Activated T-helper 1 cell treated with Interleukin-2 at 50 U/mL for 16 hours (primary cell): ENCODE measurements around the gene SH3RF1.

ENCODE experiments used
- DNase-seq: peaks from one replicate; pipeline ENCODE4 v3.0.0-alpha.2; 2020; ENCODE audit warnings: low read depth

SH3RF1 gene

DNA sequence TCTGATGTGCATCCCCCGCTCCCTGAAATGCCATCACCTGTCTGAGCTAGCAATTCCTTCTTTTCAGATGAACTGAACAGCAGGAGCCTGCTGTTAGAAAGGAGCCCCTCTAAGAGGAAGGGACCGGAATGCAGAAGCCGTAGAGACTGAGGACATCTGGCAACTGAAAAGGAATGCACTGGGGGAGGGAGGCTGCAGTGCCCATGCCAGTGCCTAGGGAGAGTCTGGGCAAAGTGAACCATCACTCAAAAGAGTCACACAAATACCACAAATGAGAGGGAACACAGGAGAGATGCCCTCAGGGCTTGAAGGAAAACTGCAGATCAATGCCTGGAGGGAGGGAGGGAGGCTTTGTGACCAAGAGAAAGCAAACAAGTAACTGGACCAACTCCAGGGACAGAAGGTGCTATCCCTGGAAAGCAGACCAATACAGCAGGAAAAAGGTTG is 166.8 kb downstream of the SH3RF1 start:
- DNase-seq, result no peak

DNA sequence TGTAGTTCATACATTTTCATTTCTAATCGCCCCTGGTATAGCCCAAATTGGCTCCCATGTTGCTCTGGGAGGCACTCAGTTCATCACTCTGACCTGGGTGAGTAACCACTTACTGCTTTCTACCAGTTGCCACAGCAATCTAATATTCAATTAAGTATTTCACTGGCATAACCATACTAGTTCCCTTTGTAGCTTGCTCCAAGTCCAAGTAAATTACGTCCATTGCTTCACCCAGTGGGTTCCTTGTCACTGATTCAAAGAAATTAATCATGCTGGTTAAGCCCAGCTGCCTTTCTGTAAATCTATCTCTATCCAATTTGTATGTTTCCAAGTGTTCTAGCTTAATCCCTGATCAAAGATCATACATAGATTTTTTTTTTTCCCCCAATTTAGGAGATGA is 168.7 kb downstream of the SH3RF1 start:
- DNase-seq, result no peak

DNA sequence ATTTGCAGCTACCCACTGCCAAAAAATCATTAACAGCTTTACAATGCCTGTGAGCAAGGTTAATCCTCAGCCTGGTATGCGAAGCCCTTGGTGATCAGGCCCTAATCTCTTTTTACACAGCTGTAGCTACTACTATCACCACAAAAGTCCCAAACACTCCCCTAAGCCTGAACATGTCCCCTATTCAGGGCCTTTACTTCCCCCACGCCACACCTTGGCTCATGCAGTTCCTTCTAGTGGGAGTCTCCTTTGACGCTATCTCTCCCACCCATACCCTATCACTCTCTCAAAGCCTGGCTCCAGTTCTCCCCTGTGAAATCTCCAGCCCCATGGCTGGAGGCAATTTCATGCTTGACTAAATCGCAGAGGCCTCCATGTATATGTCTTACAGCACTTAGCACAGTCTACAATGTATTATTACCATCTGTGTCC is 170.1 kb downstream of the SH3RF1 start:
- DNase-seq, result no peak

DNA sequence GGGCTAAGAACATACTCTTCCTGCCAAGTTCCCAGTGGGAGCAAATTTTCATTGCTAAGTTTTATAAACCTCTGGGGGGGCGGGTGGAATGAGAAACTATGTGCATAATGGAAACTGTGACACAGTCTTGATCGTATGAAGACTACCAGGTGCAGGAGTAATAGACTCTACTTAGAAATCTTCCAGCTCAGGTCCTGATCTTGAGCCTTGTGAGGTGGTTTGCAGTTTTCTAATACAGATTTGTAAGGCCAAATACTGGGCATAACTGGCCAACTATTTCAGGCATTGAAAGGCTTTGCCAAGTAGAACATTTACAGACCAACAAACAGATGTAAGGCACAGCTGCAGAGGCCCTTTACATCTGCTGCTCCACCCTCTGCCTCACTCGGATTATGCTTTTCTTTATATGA is 171.0 kb downstream of the SH3RF1 start:
- no peak for DNase-seq

DNA sequence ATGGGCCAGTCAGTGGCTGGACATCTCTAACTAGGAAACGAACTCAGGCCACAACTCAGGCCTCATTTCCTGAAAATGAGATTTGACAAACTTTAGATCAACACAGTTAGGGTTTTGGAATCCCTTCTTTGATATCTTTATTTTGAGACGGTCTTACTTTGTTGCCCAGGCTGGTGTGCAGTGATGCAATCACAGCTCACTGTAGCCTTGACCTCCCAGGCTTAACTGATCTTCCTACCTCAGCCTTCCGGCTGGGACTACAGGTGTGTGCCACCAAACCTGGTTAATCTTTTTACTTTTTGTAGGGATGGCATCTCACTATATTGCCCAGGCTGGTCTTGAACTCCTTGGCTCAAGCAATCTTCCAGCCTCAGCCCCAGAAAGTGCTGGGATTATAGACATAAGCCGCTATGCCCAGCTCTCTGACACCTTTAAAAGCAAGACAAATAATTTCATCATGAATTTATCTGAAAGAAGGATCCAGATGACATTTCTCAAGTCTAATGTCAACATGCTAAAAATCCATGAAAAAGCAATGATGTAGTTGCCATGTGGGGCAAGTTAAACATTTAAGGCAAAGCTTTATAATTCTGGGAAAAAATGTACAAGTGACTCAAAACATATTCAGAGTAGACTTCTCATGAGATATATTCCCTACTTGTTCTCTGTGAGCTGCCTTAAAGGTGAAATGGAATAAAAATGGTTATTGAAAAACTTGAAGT is 171.6 kb downstream of the SH3RF1 start:
- DNase-seq, result no peak

DNA sequence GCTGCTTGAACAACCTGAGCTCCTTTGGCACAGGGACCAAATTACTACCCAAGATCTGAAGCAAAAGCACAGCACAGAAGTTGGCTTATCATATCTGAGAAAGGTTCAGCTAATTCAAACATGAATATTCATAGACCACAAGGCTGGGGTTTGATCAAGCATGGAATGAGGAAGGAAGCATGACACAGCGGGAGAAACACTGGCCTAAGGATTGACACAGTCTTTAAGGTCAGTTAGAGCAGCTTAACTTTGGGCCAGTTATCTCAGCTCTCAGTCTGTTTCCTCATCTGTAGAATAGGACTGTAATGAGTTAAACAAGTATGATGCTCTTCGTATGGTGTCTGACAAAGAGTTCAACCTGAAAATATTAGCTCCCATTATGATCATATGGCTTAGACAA is 172.2 kb downstream of the SH3RF1 start:
- no peak for DNase-seq

DNA sequence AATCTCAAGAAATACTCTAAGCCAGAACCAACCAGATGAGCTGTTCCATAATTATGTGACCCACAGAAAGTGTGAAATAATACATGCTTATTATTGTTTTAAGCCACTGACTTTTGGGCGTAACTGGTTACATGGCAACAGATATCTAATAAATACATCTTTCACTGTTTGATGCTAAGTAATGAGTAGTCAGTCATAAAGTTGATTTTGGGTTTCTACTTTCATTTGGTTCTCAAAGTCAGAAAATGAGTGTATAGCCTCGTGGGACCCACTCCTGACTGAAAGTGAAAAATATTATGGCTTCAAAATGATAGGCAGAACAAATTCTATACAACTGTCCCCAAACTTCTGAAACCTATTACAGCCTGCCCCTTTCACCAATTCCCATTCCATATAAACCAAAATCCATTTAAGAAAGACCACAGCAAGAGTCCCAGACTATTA is 172.7 kb downstream of the SH3RF1 start:
- no peak for DNase-seq

DNA sequence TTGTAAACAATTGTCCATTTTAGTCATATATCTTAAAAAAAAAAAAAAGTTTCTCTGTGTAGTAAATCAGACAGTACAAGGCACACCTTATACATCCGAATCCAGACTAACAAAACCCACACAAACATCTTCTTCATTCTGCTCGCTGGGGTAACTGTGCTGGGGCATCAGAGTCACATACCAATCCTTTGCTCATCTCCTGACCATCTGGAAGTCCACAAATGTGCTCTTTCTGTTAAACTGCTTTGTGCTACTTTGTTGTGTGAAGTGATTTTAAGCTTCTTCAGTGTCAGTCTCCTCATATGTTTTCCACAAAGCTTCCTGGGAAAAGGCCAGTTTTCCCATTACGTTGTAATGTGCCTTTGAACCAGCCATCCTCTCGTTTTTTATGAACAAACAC is 174.5 kb downstream of the SH3RF1 start:
- DNase-seq, result no peak

DNA sequence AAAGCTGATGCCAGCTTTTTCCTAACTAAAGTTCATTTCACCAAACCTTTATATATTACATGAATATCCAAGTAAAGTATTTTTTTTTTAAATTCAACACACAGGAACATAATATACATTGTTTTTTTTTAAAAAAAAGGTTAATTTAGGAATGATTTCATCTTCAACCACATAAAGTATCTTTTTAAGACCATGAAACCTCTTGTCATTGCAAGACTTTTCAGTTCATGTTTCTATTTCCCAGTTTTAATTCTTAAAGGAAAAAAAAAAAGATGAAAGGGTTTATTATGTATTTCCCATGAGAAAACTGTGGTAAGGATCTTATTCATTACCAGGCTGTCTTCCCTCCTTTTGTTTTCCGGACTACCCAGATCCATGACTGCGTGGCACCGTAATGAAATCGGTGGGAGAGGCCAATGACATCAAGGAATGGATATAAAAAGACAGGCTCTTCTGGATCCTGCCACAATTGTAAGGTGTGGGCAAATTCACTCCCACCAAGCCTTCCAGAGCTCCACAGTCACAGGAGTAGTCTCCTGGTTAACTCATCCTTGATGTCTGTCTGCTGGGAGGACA is 176.0 kb downstream of the SH3RF1 start:
- DNase-seq, result no peak

DNA sequence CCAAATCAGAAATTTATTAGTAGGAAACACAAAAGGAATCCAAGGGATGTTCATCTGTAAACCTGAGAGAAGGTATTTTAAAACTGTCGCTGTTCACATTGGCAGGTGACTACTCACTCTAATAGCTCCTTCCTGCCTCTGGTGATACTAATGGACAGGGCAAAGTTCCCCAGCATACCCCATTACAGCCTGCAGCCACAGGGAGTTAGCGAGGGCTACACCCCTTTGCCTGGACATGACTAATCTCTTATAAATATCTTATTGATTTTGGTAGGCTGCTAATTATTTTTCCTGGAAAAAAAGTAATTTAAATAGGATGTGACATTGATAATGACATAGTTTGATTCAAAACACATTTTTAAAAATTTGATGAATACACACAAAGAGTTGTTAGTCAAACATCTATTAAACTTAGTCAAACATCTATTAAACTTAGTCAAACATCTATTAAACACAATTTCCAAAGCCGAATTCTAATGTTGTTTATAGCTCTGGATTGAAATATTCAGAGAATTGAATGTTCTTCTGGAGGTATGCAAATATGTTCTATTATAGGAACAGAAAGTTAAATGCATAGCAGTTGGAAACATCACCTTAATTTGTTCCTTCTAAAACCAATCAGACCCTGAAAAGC is 177.8 kb downstream of the SH3RF1 start:
- no peak for DNase-seq

DNA sequence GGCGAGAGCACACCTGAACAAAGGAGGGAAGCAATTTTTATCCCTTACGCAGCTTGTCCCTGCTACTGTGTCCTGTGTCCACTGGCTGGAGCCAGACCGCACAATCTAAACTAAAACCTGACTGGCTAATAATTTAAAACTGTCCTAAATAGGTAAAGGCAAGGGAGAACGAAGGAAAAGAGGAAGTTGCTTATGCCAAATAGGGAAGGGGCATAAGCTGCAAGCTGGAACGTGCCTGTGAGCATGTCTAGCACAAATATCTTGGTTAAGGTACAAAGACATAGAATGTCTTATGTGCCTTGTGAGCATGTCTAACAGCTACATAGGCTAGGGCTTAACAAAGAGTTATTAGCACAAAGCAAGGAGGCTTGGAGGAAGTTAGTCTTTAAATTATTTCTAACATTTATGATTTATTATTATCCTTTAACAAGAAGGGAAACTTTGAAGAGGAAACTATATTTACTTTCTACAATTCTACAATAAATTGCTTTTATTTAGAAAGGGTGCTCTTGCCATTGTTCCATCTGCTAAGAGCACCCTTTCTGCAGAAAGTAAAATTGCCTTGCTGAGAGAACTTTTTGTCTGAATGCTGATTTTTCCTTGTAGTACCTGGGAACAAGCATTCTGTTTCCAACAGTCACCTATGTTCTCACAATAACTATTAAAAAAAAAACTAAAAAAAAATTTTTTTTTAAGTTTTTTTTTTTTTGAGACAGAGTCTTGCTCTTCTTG is 180.1 kb downstream of the SH3RF1 start:
- no peak for DNase-seq

DNA sequence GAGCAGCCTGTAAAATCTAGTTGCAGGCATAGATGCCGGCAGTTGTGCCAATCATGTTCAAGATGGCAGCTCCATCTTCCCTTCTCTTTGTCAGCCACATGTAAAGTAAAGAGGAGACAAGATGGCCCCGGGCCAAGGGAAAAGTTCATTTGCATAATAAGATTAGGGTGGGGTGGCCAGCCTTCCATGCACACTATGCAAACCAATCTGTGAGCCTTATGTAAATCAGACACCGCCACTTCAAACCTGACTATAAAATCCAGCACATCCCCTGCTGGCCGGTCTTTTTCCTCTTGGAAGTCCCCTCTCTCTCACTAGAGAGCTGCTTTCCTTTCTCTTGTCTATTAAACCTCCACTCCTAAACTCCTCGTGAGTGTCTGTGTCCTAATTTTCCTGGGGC is 181.8 kb downstream of the SH3RF1 start:
- DNase-seq, result no peak

DNA sequence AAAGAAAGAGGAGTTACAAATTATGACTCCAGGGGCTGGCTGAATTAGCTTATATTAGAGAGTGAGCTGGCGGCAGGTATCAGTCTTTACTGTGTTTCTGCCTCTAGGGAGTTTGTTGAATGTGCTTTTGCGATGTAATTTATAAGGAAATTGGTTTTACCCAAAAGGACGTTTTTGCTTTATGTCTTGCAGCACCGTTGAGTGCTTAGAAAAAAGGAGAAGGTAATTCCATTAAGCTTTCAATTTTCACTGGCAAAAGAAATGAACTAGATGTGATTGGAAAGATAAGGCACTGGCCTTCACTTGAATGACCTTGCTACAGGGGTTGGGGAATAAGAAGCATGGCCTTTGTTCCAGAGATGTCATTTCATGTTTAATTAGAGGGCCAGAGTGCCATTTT is 185.8 kb downstream of the SH3RF1 start:
- DNase-seq, result no peak

DNA sequence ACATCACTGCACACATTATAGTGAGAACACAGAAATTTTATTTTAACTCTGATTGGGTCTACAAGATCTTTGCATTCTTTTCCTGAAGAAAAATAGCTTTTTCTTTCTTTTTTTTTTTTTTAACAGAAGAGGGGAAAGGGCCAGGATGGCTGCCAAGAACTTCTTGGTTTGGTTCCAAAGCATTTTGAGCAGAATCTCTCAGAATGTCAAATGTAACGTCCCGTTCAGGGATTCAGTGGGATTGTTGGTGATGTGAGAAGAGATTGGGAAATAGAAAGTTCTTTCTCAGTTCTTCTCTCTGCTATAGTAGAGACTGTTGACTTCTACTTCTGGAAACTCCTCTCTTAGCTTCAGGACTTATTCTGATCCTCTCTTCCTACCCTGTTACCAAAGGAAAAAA is 189.8 kb downstream of the SH3RF1 start:
- no peak for DNase-seq

DNA sequence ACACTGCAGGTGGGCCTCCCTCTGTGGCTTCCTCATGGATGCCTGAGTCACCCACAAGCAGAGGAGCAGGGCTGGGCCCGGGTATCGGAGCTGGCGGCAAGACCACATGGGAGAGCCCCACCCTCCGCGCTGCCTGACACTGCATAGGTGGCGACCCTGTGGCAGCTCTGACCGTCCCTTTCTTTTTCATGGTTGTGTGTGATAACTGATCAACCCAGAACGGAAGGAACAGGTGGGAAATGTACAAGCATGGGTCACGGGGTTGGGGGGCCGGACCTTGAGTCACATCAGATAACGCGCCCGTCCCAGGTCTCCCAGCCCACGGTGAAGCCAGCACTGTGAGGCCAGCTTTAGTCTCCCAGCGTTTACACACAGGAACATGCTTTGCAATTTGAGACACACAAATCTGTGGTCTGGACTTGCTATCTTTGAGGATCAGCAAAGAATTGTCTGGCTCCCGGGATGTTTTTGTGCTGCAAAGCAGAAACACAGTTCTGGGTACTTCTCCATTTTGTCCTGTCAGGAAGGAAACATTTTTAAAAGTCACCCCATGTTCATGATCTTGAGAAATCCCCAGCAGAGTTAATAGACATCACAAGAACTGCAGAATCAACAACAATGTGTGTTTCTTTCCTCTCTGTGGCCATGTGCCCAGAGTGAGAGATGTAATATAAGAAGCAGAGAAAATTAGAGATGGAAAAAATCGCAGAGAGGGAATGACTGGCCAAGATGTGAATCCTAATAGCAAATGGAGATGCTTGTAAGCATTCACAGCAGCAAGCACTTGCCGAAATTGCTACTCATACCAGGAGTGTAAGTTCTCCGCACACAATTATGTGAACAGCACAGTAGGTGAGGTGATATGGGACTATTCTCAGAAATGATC is 190.6 kb downstream of the SH3RF1 start:
- no peak for DNase-seq

DNA sequence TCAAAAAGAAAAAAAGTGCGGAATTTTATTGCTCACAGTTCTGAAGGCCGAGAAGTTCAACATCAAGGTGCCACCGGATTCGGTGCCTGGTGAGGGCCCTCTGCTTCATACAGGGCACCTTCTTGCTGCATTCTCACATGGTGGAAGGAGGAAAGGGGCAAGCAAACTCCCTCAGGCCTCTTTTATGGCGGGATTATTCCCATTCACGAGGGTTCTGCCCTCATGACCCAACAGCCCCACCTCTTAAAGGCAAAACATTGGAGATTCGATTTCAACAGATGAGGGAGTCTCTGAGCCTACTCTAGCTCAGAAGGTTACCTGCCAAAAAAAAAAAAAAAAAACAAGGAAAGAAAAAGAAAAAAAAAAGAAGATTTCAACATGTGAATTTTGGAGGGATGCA is 196.6 kb downstream of the SH3RF1 start:
- DNase-seq, result no peak

DNA sequence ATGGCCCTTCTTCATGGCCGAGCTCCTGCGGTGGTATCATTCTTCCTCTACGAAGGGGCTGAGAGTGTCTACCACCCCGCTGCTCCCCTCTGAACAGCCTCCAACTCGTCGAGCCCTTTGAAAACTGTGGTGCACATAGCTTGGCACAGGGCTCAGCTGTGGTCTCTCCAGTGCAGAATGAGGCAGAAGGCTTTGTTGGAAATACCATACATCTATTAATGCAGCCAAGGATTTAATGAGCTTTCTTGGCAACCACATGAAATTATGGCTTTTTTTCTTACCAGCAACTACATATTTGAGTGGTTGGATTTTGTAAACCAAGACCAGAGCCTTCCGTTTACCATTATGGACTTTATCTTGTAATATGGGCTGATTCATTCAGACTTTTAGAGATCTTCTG is 199.0 kb downstream of the SH3RF1 start:
- DNase-seq, result no peak

DNA sequence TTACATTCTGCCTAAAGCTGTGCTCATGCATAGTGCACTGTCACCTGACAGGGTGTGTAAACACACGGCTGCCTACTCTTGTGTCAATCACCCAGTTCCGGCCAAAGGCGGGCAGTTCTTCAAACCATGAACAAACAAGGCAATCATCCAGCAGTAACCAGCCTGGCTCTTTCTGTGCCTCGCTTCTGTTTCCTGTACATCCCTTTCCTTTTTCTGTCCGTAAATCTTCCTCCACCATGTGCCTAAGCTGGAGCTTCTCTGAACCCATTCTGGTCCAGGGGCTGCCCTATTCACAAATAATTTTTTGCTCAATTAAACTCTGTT is 199.9 kb downstream of the SH3RF1 start:
- no peak for DNase-seq

DNA sequence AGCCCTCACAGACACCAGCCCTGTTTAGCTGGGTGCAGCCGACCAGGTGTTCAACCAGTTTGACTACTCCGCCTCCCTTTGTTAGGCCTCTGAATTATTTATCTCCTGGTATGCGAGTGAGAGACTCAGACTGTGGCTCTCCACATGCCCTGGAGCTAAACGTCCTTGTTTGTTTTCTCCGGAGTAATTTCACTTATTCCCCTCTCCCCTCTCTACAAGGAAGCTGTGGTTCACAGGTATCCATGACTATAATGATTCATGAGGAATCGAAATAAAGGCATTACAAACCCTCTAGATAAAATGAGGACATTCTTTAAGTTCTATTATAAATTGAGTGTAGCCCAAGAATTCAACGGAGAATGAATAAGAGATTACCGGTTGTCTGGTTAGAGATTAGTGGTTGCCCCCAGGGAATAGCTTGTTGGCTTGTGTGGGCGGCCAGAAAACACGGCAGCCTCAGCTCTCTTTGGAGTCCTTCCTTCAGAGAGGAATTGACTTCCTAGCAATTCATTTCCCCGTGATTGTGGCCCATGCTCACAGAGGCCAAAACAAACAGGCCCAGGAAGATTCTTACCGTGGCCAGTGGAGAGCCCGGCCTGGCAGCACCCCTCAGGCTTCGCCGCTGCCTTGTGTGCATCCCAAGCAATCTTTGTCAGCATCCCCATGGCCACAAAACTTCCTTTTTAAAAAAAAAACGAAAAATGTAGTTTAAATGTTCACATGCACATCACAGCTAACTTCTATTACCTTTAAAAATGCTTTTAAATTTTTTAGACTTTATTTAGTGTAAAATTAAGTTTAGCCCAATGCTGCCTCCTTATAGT is 200.5 kb downstream of the SH3RF1 start:
- no peak for DNase-seq

DNA sequence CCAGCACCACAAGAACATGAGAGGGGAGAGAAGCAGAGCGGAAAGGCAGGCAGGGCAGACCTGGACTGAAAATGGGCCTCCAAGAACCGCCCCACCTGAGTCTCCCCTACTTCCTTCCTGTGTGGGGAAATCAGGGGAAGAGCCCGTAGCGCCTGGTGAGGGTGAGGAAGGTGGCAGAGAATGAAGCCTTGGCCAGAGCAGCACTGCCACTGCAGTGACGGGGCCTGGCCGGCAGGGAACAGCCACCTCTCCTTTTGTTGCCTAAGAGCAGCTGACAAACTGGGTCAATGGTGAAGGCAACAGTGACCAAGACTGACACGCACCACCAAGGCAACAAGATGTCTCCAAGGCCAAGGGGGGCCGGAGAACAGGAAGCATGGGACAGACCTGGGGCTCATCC is 202.3 kb downstream of the SH3RF1 start:
- no peak for DNase-seq

DNA sequence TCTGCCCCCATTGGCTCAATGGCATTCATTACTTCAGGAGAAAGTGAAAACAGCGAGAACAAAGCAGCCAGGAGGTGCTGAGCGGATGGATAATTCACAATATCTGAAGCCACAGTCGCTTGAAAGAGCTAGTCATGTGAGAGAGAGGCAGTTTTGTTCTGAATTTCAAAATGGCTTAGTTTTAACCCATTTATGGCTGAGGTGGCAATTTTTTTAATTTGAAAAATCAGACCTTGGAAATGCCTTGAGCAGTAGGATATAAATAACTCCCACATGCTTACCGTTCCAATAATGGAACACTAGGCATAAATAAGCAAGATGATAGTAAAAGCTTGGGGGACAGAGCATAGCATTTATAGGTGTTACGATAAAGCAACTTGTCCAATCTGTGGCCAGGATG is 203.8 kb downstream of the SH3RF1 start:
- no peak for DNase-seq
